Progenitor cell of endocrine pancreas (in vitro differentiated cells): ENCODE data around the gene TWIST2. TPM values are rescaled to one million over a fixed set of nuclear protein-coding genes. Genes with fewer than 3 reads are reported as not detected.
A peak's percentile ranks its signal among the peaks of the same experiment; 100 is the strongest.

Experiments
- DNase-seq: peaks from one replicate; pipeline ENCODE4 v3.0.0; 2021; ENCODE audit warnings: low spot score; ENCODE audit not compliant: unreplicated experiment
- H3K27ac Mint-ChIP-seq: 2 replicates; pipeline ENCODE4 v1.8.0; 2021; ENCODE audit warnings: mild to moderate bottlenecking, moderate library complexity, mixed read lengths
- H3K27me3 Mint-ChIP-seq: 2 replicates; pipeline ENCODE4 v1.8.0; 2021; ENCODE audit warnings: mixed read lengths
- H3K36me3 Mint-ChIP-seq: 2 replicates; pipeline ENCODE4 v1.8.0; 2022; ENCODE audit warnings: mixed read lengths; ENCODE audit not compliant: insufficient read depth
- H3K4me1 Mint-ChIP-seq: 2 replicates; pipeline ENCODE4 v1.8.0; 2021; ENCODE audit warnings: low read depth, mixed read lengths
- H3K4me3 Mint-ChIP-seq: 2 replicates; pipeline ENCODE4 v1.8.0; 2021; ENCODE audit warnings: low read depth, mild to moderate bottlenecking, moderate library complexity, mixed read lengths
- H3K9me3 Mint-ChIP-seq: 2 replicates; pipeline ENCODE4 v1.8.0; 2021; ENCODE audit warnings: low read depth, mixed read lengths
- CTCF ChIP-seq: fragments of 200-600 bp; sonication (generic); IDR thresholded peaks from one replicate; pipeline ENCODE4 v1.5.0; 2021; ENCODE audit warnings: antibody characterized with exemption, mild to moderate bottlenecking; ENCODE audit not compliant: unreplicated experiment
- total RNA-seq: library from RNA; stranded (reverse); gene quantifications from 2 replicates; pipeline ENCODE4 v1.2.1, GENCODE V29; 2021

The TWIST2 gene
- total RNA-seq, 1 donor from 2014 or later: not detected

GRCh38 chr2:238906254-238906935 lies 58.5 kb downstream of the TWIST2 start:
- Mint-ChIP-seq H3K4me3 (no peak overlapping the region), H3K4me1 (no peaks in the 10 kb centered on the region), H3K27ac (peak overlapping the region; percentile 46), H3K36me3 (no peaks in the 10 kb centered on the region), H3K9me3 (no peaks in the 10 kb centered on the region), H3K27me3 (peaks cover 2% of the 10 kb centered on the region)
- DNase-seq: no peak
- TF ChIP-seq CTCF: no peak

GRCh38 chr2:238906936-238907716 lies 59.2 kb downstream of the TWIST2 start:
- no peak for DNase-seq

GRCh38 chr2:238907717-238908173 lies 59.9 kb downstream of the TWIST2 start:
- TF ChIP-seq CTCF: no peak
- DNase-seq: no peak
- Mint-ChIP-seq H3K9me3 (no peaks in the 10 kb centered on the region), H3K4me3 (no peak overlapping the region), H3K27ac (no peak overlapping the region), H3K27me3 (peaks cover 6% of the 10 kb centered on the region), H3K36me3 (no peaks in the 10 kb centered on the region), H3K4me1 (no peaks in the 10 kb centered on the region)

More at GRCh38 chr2:238906936-238907716, 59.2 kb downstream of the TWIST2 start:
- Mint-ChIP-seq H3K9me3 (no peaks in the 10 kb centered on the region), H3K4me1 (no peaks in the 10 kb centered on the region), H3K4me3 (no peak overlapping the region), H3K36me3 (no peaks in the 10 kb centered on the region), H3K27ac (no peak overlapping the region), H3K27me3 (peaks cover 6% of the 10 kb centered on the region)
- TF ChIP-seq CTCF: no peak

- Mint-ChIP-seq H3K9me3 (no peaks in the 10 kb centered on the region), H3K4me1 (no peaks in the 10 kb centered on the region), H3K36me3 (no peaks in the 10 kb centered on the region), H3K27ac (no peak overlapping the region), H3K4me3 (no peak overlapping the region), H3K27me3 (peaks cover 6% of the 10 kb centered on the region)
- DNase-seq: no peak
- TF ChIP-seq CTCF: no peak
Measured at GRCh38 chr2:238908960-238909951, 61.4 kb downstream of the TWIST2 start.
